Heart left ventricle (tissue), 16 donors: ENCODE data around the gene SLC5A10. TPM values are rescaled to one million over a fixed set of nuclear protein-coding genes. Genes with fewer than 3 reads are reported as not detected.

ENCODE experiments used
- ATAC-seq, 4 donors: fragments of 200-7000 bp; cut with Tn5 transposase; one replicate each; pipeline ENCODE4 v1.9.1; 2020 to 2022; ENCODE audit warnings: moderate library complexity in 4 of 4, mild to moderate bottlenecking in 3 of 4, moderate number of reproducible peaks in 1 of 4
- DNase-seq, 5 donors: peaks; one replicate each; pipeline ENCODE4 v3.0.0-alpha.2; 2020
- H3K27ac ChIP-seq, 12 donors: fragments of 200-600 bp; sonication (generic) in 4 of 12; one replicate each; pipeline versions ENCODE4 v1.5.0 to v1.8.0; 2016 to 2022; ENCODE audit warnings: mild to moderate bottlenecking in 2 of 12
- H3K27me3 ChIP-seq, 9 donors: fragments of 200-600 bp; sonication (generic) in 2 of 9; one replicate each; pipeline versions ENCODE4 v1.5.1 to v1.8.0; 2016 to 2022; ENCODE audit warnings: mild to moderate bottlenecking in 3 of 9
- H3K36me3 ChIP-seq, 9 donors: fragments of 200-600 bp; sonication (generic) in 2 of 9; one replicate each; pipeline versions ENCODE4 v1.5.0 to v1.8.0; 2018 to 2022; ENCODE audit warnings: mild to moderate bottlenecking in 2 of 9
- H3K4me1 ChIP-seq, 12 donors: fragments of 200-600 bp; sonication (generic) in 4 of 12; one replicate each; pipeline versions ENCODE4 v1.5.0 to v1.8.0; 2016 to 2022; ENCODE audit warnings: mild to moderate bottlenecking in 3 of 12
- H3K4me3 ChIP-seq, 12 donors: fragments of 200-600 bp; sonication (generic) in 4 of 12; one replicate each; pipeline versions ENCODE4 v1.5.0 to v1.8.0; 2017 to 2022; ENCODE audit warnings: mild to moderate bottlenecking in 9 of 12, moderate library complexity in 4 of 12
- H3K9me3 ChIP-seq, 12 donors: fragments of 200-600 bp; sonication (generic) in 4 of 12; one replicate each; pipeline versions ENCODE4 v1.5.0 to v1.8.0; 2016 to 2022; ENCODE audit warnings: mild to moderate bottlenecking in 1 of 12
- CTCF ChIP-seq, 12 donors: fragments of 200-600 bp; sonication (generic) in 4 of 12; IDR thresholded peaks; one replicate each; pipeline versions ENCODE4 v1.5.0 to v1.8.0; 2018 to 2022; ENCODE audit warnings: antibody characterized with exemption in 12 of 12, mild to moderate bottlenecking in 5 of 12
- POLR2A ChIP-seq, 2 donors: fragments of 450-650 bp; IDR thresholded peaks; one replicate each; pipeline ENCODE4 v1.6.1; 2017; ENCODE audit warnings: antibody characterized with exemption in 2 of 2, mild to moderate bottlenecking in 2 of 2, moderate library complexity in 2 of 2
- WGBS, 4 donors: extraction: QIAGEN DNeasy Blood & Tissue Kit in 2 of 4; methylation state at CpG; one replicate each; pipeline versions ENCODE4 v1.1.5 to v1.1.7; 2013 to 2018; 5-methylcytosine and 5-hydroxymethylcytosine counted together
- intact Hi-C, 10 donors: fragments of 100-400 bp; cut with DNase I; formaldehyde crosslinking; loops; one replicate each; pipeline versions ENCODE4 v1.11.1 to v1.14.2; 2022
- polyA plus RNA-seq, 2 donors: library from polyadenylated mRNA; stranded (reverse); fragments of 200-250 nt; gene quantifications; one replicate each; pipeline ENCODE4 v1.2.3, GENCODE V29; 2013
- total RNA-seq, 9 donors: library from RNA; depleted of rRNA in 2 of 9; stranded (reverse); fragments of >200 nt in 2 of 9; fragmentation: NEBNext Ultra II Directional in 3 of 9; extraction: Animal tissue kit (Norgen Biotek cat#: 25700) in 3 of 9; gene quantifications; one replicate each; pipeline versions ENCODE4 v1.1.0 to v1.2.4, GENCODE V29; 2016 to 2023
- donor health status: ischemic (EF 13 %, LVEDD 7.1; RV severe dilation, severe dysfunction).
- donor health status: healthy with polysubstance abuse.
- donor health status: DM: no; HTN: yes; CAD: no.
- donor health status: DM: no; HTN: no; CAD: no.
- donor health status: ischemic (EF 25% LVEDD 6.9; RV normal size, moderate dysfunction).
- donor health status: ischemic (EF 25% LVEDD 5.7; RV mildly dilated, moderate dysfunction).
- donor health status: healthy.
- donor health status: DM: yes; HTN: yes; CAD: no.
- donor health status: ischemic (EF 35%, LVEDD 5.7; RV mildly dilated, moderate dysfunction).
- donor health status: nonischemic (EF 11% LVEDD 7.7; RV severe dilation, severe dysfunction).
- donor health status: DM: yes; HTN: yes; CAD: no.
- donor health status: PGD.
- donor health status: ischemic (EF 29% LVEDD 5.4; RV normal size, mild dysfunction).
- donor health status: nonischemic (EF 23%, LVEDD 6.1; RV moderate dilation, normal function).

The SLC5A10 gene
- total and polyA plus RNA-seq, 11 donors, result 0.04 to 0.31 (median 0.09) TPM; not detected in 7

DNA sequence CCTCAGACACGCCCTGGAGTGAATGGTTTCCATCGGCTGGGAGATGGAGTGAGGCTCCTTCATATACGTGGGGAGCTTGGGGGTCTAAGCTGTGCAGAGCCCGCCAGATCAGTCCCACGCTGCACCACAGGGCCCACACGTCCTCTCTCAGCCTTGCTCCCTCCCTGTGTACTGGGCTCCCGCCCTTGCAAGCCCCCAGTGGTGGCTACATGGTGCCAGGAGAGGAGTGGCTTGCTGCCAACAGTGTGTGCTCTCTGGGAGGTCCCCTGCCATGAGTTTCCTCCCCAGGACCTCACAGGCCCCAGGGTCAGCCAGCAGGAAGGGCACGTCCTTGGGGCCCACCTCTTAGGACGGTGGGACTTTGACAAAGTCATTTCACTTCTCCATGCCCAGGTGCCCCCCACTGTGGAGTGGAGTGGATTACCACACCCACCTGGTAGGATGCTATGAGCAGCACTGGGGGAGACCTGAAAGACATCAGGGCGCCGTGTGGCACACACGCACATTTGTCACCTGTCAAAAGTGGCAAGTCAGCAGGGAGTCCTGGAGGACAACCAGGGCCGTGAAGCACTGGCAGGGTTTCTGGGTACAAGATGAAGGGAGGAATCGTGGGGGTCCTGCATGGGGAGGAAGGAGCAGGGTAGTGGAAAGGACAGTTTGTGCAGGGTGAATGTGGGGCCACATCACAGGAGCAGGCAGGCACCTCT is 13.7 kb downstream of the SLC5A10 start:
- no peak for DNase-seq
- Histone ChIP-seq H3K9me3 (no peaks in the 10 kb centered on the region), H3K36me3 (no peaks in the 10 kb centered on the region), H3K4me1 (peaks cover 0 to under 1% (median 0%) of the 10 kb centered on the region in 12 donors), H3K27ac (no peak overlapping the region), H3K4me3 (no peak overlapping the region), H3K27me3 (no peaks in the 10 kb centered on the region)
- intact Hi-C loops, result loop anchor here in 1 of 10 donors (5.0 kb wide), 1 partner anchor 57 kb away; no protein-coding TSS in a partner anchor
- TF ChIP-seq CTCF (IDR thresholded peaks at IDR 0.05) (no peak), POLR2A (IDR thresholded peaks at IDR 0.05) (no peak)
- 84 to 91% (median 86%) methylated on average over 13 to 14 of the region's 14 CpGs for WGBS, 4 donors
- no peak for ATAC-seq

GRCh38 chr17:18966831-18967624 is 15.1 kb downstream of the SLC5A10 start:
- H3K27ac ChIP-seq, result no peak overlapping the region
- 67 to 75% (median 69%) methylated on average over 18 to 19 of the region's 19 CpGs for WGBS, 4 donors

DNA sequence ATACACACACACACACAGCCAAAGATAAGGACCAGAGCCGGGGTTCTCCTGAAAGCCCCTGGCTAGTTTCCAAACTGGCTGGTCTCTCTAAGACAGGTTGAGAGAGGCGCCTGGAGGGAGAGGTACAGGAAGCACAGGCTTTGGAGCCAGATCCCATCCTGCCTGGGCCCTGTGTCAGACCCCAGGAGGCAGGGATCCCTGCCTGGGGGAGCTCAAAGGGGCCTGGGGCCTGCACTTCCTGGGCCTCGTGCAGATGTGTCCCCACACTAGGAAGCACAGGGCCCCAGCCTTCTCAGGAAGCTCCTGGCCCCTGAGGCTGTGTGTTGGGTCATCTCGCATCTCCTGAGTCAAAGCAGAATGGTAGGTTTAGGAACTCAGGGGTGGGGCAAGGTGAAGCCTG is 16.0 kb downstream of the SLC5A10 start:
- 44 to 71% (median 66%) methylated on average over 3 to 4 of the region's 4 CpGs for WGBS, 4 donors
- no peak for DNase-seq

More at GRCh38 chr17:18966831-18967624, 15.1 kb downstream of the SLC5A10 start:
- DNase-seq (peak in 1 of 5 donors; percentile 50), ATAC-seq (peak in 2 of 4 donors; percentile 43 to 56)
- Histone ChIP-seq H3K9me3 (no peaks in the 10 kb centered on the region), H3K36me3 (no peaks in the 10 kb centered on the region), H3K4me3 (no peak overlapping the region), H3K4me1 (no peaks in the 10 kb centered on the region), H3K27me3 (no peaks in the 10 kb centered on the region)
- intact Hi-C loops, result loop anchor here in 1 of 10 donors (5.0 kb wide), 1 partner anchor 55 kb away; no protein-coding TSS in a partner anchor
- TF ChIP-seq CTCF (IDR thresholded peaks at IDR 0.05), result no peak
- TF ChIP-seq POLR2A (IDR thresholded peaks at IDR 0.05), result no peak

More for the DNA sequence above, 16.0 kb downstream of the SLC5A10 start:
- H3K27ac ChIP-seq, result no peak overlapping the region
- H3K9me3 ChIP-seq, result no peaks in the 10 kb centered on the region
- no peaks in the 10 kb centered on the region for H3K4me1 ChIP-seq
- ATAC-seq, result no peak
- no peaks in the 10 kb centered on the region for H3K27me3 ChIP-seq
- intact Hi-C loops, result loop anchor here in 2 of 10 donors (1.0 to 5.0 kb wide), 2 partner anchors 15 to 54 kb away; no protein-coding TSS in a partner anchor
- H3K36me3 ChIP-seq, result no peaks in the 10 kb centered on the region
- no peak for TF ChIP-seq CTCF (IDR thresholded peaks at IDR 0.05)
- no peak for TF ChIP-seq POLR2A (IDR thresholded peaks at IDR 0.05)
- no peak overlapping the region for H3K4me3 ChIP-seq
